GM19468 (cell line): ENCODE data around the gene ZFP36L1.

Experiments
- ATAC-seq: cut with Tn5 transposase; IDR thresholded peaks from one replicate; pipeline ENCODE4 v1.9.1; 2021; ENCODE audit warnings: mild to moderate bottlenecking, moderate library complexity, moderate number of reproducible peaks; ENCODE audit not compliant: unreplicated experiment; ENCODE audit errors: extremely low read depth

Gene ZFP36L1

GRCh38 chr14:68797121-68797670 lies 4.3 kb upstream of the ZFP36L1 start:
- no peak for ATAC-seq

- no peak for ATAC-seq
Observed at GRCh38 chr14:68796418-68797101, 3.7 kb upstream of the ZFP36L1 start.

GRCh38 chr14:68795597-68796417 lies 2.9 kb upstream of the ZFP36L1 start:
- ATAC-seq, result no peak

- ATAC-seq, result no peak
Observed at GRCh38 chr14:68794851-68795596, 2.2 kb upstream of the ZFP36L1 start.

DNA sequence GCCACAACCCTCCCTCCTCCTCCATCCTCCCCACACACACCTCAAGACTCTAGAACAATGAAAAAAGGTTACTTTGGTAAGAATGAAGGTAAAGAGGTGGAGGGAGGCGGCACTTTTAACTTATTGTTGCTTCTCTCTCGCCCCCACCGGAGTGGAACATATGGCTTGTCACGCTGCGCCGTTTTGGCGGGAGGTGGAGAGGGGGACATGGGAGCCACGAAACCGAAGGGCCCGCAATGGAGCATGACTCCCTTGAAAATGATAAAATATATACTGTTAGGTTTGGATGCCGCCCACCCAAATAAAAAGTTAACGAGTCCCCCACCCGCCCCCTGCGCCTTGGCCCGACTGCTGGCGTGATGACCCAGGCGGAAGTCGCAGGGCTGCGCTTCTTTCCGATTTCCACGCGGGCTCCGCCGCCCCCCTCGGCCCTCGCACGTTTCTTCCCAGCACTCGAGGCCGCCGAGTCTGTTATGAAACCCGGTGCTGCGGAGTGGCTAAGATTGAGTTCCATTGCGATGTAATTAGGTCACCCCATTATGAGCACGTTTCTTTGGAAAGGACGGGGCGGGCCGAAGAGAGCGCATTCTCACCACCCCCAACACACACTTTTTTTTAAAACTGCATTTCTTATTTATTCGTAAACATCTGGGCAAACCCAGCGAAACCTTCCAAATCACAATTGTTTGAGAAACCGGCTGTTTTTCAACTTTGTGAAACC lies 1.4 kb upstream of the ZFP36L1 start:
- no peak for ATAC-seq

GRCh38 chr14:68793734-68794129 lies 865 bp upstream of the ZFP36L1 start:
- ATAC-seq, result no peak

DNA sequence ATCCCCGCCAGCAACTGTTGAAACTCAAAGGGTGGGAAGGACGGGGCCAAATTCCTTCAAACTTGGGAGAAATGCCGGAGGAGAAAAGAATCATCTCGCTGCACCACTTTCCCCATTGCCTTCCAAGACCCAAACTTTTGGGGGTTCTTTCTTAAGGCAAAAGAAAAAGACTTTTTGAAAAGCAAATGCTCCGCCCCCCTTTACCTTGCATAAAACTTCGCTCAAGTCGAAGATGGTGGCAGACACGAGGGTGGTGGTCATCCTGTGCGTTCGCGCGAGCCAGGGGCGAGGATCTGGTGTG lies 239 bp downstream of the ZFP36L1 start:
- no peak for ATAC-seq

DNA sequence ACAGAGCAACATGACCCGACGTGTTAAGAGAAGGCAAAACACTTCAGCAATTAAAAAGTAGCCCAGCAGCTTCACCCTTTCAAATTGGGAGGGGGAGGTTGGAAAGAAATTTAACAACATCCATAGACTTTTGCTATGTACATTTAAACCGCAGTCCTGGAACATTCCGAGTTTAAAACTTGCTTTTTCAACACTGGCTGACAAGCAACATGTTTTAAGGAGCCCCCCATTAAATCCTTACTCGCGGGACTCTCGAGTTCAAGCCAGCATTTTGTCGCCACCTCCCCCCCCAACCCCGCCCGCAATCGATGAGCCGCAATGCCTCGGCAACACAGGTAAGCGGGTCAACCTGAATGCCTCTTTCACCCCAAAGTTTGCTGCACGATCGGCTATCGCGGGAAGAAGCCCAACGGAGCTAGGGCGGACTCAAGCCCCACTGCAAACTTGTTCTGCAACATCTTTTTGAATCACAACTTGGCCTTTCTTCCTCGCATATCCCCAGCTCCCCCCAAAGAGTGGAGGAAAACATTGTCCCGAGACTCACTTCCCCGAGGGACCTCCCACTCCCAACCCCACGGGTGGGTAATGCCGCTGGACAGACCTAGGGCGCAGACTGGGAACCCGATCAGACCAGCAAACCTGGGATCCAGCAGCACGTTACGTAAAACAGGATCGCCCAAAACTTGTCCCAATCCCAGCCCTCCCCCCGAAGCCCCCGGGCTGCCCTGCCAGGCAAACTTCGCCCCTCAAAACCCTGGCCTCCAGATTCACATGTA lies 777 bp downstream of the ZFP36L1 start:
- no peak for ATAC-seq

DNA sequence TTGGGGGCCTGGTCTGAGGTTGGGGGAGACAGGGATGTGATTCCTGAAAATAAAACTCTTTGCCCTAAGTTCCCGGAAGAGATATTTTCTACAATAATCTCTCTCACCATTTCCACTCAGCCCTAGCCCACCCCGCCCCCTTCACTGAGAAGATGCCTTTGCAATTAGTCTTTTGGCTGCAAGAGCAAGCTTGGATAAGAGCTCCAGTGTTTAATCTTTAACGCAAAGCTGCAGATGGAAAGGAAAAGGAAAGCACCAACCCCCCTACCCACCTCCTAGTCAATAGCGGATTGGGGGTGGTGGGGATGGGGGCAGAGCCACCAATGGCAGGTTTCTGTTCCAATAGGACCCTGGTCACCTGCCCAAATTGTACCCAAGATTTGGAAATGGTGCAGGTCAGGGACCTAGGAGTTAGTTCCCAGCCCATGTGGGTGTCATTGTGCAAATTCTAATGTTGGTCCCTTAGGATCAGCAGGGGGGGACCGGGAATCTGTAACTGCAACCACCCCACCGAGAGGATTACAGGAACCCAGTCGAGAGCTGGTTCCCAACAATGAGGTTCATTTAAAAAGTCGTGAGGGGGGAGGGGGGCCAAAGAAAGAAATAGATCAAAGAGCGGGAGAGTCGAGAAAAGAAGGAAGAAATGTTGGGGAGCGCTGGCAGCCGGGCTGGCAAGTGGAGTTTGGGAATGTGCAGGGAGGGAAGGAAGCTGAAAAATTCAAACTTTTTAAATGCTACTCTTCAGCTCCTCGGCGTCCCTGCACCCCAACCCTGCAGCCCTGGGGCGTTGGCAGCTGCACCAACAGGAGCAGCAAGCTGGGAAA lies 1.6 kb downstream of the ZFP36L1 start:
- no peak for ATAC-seq

DNA sequence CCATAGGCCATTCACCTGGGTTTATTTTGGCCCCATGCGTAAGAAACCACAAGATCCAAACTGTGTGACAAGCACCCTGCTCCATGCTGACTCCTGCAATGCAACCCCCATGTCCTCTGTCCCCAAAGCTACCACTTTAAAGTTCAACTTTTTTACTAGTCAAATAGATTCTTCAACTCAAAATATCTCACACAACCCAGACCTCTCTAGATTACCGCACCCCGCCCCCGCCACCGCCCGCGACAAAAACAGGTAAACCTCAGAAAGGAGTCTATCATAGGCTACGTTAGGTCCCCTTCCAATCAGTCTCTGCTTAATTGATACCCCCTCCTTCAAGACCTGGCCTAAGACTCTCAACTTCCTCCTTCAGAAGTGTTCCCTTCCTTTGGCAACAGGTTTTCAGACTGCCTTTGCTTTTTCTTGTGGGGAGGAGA lies 2.2 kb downstream of the ZFP36L1 start:
- ATAC-seq, result no peak

- no peak for ATAC-seq
Observed at GRCh38 chr14:68789821-68790643, 2.8 kb downstream of the ZFP36L1 start.

- no peak for ATAC-seq
Observed at GRCh38 chr14:68788996-68789820, 3.7 kb downstream of the ZFP36L1 start.

DNA sequence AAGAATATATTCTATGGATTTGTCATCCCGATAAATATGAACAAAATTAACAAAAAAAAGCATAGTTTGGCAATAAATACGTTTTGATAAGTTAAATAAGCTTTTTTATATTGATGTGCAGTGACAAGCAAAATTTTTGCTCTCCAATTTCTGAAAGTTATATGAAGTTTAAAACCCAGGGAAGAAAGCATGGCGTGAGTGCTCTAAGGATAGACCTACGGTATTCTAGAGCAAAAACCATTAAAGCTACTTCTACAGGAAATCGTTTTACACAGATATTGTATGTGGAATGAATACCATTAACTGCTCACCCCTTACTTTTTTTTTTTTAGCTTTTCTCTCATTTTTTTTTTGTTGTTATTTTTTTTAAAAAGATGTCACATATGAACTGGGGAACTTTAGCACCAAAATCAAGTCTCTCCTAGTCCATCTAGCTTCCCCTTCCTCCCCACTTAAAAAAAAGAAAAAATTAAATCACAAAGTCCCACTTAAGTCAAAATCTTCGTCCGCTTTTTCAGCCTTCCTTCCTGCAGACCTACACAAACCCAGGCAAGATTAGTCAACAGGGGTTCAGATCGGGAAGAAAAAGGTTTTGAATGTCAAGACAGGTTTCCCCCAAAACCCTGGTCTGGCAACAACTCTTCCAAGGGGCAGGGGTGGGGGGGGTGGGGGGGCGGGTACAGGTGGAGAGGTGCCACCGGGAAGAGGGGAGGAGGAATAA lies 4.4 kb downstream of the ZFP36L1 start:
- no peak for ATAC-seq

DNA sequence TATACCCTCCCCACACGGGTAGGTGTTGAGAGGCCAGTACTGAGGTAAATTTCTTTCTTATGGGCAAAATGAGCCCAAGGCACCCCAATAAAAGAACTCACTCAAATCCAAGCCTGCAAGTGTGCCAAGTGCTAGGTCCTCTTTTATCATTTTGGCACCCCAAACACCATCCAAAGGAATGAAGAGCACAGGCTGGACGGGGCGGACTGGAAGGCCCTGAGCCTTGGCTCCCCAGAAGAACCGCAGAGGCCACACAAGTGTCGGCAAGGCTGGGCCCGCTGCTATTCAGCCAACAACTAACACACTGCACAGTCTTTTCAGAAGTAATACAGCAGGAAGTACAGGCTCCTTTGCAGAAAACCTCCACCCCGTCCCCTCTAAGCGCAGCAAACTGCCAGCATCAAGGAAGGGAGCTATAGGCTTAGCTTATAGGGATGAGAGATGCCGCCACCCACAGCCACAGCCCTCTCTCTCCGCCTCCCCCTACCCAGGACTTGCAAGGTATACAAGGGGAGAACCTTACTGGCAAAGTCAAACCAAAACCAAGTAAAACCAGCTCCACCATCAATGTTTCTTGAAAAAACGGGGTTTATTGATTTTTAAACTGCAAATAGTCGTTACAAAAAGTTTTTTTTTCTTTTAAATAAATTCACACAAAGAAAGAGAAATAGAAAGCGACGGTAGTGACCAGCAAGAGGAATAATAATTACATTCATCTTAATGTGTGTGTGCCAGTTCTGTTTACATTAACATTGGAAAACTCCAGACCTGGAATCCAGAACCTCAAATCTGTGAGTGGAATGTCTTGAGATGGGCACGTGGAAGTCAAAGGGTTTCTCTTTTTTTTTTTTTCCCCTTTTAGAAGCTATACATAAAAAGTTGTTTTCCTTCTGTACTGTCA lies 5.5 kb downstream of the ZFP36L1 start:
- no peak for ATAC-seq

- ATAC-seq, result no peak
Observed at GRCh38 chr14:68786491-68787091, 6.3 kb downstream of the ZFP36L1 start.
